ENCODE results near the gene TMEM52.

- no peak for TF ChIP-seq EZH2phosphoT487 (IDR thresholded peaks at IDR 0.05; ENCODE audit: low read depth)
- TF ChIP-seq CTCF (IDR thresholded peaks at IDR 0.05; ENCODE audit: low read depth, low read length): no peak
Observed at GRCh38 chr1:1957533-1957961, 38.5 kb upstream of the TMEM52 start.
